ENCODE data around the gene TNNT1.
"Not testable (repeated sequence)": the region's sequence is repeated elsewhere in the genome, so short reads cannot be mapped to it uniquely, and the experiment has no call there.

The TNNT1 gene

DNA sequence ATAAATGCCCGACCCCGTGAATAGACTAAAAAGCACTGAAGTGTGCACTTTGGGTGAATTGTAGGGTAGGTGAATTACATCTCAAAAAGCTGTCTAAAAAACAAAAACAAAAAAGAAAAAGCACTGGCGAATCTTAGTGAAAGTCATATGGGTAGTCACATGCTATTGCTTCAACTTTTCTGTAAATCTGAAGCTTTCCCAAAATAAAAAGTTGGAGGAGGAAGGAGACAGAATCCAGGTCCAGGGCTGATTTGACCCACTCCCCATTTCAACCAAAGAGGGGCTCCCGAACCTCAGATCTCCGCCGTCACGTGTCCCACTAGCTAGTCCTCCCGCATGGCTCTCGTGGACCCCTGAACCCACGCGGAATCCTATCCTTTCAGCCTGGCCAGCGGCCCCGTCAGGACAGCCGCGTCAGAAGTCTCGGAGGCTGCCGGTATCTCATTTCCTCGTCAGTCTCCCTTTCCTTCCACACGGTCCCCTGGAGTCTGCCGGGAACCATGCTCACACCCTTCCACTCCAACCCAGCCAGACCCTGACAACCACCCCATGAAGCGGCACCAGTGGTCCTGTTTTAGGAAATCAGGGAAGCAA lies 37.7 kb downstream of the TNNT1 start:
- DNase-seq (ENCODE audit: low read depth in 1 of 2, low spot score in 1 of 2), result no peak

DNA sequence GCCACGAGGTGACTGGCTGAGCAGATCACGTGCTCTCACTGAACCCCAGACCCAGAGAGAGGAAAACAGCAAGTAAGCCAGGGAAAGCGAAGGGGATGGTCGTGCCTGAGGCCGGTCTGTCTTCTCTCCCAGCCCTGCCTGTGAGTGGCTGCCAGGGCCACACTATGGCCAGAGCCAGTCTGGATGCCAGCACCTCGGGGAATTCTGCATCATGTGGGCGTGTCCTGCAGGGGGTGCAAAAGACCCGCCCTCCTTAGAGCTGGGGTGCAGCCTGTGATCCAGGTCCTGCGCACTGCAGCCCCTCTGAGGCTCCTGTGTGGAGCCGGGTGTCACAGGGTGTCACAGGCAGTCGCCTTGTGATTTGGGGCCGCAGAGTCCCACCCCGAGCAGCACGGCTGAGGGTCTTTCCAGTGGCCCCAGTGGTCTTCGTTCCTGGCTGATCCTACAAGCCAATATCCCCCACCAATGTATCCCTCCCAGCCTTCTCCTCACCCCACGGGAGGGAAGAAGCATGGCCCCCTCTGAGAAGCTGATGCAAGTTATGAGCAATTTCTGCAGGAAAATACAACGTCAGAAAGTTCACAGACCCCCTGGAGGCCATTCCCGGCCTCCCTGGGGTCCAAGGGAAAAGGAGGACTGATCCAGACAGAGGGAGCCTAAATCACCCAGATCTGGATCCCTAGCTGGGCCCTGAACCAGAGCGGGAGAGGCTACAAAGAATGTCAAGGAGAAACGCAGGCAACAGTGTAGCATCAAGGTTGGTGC lies 39.3 kb downstream of the TNNT1 start:
- DNase-seq (ENCODE audit: low read depth in 1 of 2, low spot score in 1 of 2), result no peak

DNA sequence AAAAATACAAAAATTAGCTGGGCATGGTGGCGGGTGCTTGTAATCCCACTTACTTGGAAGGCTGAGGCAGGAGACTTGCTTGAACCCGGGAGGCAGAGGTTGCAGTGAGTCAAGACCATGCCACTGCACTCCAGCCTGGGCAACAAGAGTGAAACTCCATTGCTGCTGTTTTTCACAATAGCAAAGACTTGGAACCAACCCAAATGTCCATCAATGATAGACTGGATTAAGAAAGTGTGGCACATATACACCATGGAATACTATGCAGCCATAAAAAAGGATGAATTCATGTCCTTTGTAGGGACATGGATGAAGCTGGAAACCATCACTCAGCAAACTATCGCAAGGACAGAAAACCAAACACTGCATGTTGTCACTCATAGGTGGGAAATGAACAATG lies 41.8 kb downstream of the TNNT1 start:
- DNase-seq (ENCODE audit: low read depth in 1 of 2, low spot score in 1 of 2), result not testable (repeated sequence)

DNA sequence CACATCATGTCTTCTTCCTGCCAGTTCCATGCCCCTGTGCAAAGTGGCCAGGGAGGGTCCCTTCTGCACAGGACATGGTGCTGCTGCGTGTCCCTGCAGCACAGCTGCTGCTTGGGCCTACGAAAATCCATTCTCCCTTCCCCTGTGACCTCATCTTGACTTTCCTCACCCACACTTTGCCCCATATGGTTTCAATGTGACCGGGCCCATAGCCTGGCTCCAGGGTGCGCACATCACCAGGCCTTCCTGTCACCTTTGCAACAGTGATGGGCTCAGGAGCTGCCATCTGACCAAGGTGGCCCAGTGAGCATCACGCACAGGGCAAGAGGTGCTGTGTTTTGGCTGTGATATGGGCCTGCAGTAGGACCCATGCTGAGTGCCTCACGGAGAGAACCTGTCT lies 42.4 kb downstream of the TNNT1 start:
- no peak for DNase-seq (ENCODE audit: low read depth in 1 of 2, low spot score in 1 of 2)

DNA sequence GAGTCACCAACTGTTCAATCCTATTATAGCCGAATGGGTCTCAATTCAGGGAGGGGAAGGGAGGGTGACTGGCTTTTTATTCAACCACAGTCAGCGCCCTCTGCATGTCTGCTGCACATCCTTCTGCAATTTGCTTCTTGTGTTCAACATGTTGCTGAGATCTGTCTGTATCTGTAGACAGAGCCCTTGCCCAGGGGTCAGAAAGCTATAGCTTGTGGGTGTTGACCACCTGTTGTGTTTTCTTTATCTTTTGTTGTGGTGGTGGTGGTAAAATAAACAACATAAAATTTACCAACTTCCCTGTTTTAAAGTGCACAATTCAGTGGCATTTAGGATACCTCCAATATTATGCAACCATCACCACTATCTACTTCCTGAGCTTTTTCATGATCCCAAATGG lies 43.8 kb downstream of the TNNT1 start:
- DNase-seq (ENCODE audit: low read depth in 1 of 2, low spot score in 1 of 2), result no peak

DNA sequence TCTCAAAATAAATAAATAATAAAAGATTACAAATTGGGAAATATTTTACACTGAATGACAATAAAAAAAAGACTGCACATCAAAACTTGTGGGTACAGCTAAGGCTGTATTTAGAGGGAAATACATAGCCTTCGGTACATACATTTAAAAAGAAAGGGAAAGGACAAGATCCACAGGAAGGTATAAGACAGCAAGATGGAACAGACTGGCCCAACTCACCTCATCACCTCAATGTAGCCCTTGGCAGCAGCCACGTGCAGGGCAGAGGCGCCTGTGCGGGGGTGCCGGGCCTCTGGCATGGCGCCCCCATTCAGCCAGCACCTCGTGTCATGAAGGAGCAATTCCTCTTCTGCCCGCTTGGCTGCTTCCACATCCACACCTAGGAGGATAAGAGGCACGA lies 45.8 kb downstream of the TNNT1 start:
- DNase-seq (ENCODE audit: low read depth in 1 of 2, low spot score in 1 of 2), result no peak

DNA sequence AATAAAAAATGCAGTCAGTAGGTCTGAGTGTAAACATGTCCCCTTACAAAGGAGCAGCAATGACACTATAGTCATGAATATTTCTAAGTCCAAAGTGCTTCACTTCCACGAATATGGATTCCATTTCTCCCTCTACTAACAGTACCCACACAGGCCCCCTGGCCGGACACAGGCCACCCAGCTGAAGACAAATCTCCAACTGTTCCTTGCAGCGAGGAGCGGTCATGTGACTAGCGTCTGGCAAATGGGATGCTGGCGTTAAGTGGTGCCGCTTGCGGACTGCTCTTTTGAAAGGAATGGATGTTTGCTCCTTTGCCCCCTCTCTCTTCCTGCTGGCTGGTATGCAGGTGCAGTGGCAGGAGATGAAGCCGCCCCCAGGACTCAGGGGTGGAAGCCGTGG lies 47.7 kb downstream of the TNNT1 start:
- no peak for DNase-seq (ENCODE audit: low read depth in 1 of 2, low spot score in 1 of 2)

DNA sequence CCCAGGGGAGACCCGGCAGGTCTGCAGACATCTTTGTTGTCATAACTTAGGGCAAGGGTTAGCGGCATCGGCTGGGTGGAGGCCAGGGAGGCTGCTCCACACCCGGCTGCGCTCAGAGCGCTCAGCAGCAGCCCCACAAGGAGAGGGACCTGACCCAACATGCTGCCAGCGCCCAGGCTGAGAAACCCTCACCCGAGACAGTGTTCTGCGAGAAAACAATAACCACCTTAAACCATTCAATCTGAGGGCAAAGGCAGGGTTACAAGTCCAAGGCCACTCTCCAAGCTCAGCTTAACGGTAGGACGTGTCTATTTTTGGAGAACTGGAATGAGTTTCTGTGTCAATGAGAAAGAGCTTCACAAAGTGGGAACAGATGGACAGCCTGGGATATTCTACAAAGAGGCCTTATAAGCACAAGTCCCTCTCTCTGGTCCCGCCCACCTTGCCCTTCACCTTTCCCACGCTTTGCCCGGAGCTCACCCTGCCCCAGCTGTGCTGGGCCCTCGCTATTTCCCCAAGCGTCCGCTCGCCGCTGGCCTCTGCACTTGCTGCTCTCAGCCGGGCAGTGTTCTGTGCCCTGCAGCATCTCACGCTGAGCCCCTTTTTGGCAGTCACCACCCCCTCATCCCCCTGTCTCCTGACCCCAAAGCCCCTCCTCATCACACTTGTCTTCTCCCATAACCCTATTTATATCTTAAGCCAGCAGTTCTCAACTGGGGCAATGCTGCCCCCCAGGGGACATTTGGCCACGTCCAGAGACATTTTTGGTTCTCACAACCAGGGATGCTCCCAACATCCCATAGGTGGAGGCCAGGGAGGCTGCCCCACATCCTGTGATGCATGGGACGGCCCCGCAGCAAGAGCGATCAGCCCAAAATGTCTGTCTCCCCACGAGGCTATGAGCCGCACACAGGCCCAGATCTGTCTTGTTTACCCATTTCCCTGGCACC lies 49.2 kb downstream of the TNNT1 start:
- no peak for DNase-seq (ENCODE audit: low read depth in 1 of 2, low spot score in 1 of 2)

DNA sequence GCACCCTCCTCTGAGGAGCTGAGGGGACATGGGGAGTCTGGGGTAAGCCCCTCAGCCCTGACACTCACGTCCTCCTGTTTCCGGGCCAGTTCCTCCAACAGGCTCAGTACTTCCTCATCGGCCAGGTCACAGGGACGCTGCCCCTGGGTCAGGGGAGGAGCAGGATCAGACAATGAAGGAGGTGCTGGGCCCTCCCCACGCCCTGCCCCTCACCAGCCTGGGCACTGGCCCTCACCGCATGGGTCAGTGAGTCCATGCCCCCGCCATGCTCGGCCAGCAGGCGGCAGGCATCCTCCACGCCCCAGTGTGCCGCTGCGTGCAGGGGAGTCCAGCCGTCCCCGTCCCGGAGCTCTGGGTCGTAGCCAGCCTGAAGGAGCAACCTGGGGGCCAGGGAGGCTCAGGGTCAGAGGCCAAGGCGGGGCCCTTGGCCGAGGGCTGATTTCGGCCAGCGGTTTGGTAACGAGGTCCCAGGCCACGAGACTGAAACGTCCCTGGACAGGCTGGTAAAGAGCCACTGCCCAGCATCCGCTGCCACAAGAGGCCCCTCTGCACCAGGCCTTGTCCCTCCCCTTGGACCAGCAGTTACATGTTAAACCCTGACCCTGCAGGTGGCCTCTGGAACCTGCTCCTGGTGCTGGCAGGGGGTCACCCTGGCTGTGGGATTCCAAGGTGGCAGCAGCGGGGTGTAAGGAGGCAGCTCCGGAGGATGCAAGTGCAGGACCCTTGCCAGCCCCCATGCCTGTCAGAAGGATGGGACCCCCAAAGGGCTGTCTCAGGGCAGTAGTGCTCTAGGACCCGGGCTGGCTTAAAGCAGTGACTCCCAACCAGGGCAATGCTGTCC lies 50.1 kb downstream of the TNNT1 start:
- DNase-seq (ENCODE audit: low read depth in 1 of 2, low spot score in 1 of 2), result no peak

DNA sequence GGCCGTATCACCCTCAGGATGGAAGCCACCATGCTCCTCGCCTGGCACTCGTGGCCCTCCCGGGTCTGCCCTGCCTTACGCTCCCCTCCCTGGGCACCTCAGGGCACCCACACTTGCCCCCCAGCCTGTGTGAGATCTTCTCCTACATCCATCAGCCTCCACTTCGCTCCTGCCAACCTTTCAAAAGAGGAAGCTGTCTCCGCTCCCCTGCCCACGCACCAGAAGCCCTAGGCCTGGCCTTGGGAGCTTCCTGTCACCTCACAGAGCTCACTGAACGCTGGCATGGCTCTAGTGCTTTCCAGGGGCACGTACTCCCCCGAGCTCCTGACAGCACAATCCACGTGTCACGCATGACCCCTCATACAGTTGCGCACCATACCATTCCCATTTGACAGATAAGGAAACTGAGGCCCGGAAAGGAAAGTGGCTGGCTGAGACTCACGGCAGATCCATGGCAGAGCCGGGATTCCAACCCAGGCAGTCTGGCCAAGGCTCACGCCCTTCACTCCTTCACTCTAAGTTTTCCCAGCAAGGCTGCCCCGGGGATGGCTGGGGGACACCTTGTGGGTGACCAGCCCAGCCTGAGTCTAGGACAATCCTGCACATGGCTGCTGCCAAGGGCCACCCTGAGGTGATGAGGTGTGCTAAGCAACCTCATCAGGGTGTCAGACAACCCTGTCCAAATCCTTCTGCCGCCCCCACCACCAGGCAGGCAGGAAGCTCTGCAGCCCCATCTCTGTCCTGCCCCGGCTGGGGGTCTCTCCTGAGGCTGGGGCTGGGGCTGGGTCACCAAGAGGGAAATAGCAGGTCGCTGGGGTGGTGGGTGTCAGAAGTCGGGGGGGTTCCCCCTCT lies 50.9 kb downstream of the TNNT1 start:
- DNase-seq (ENCODE audit: low read depth in 1 of 2, low spot score in 1 of 2), result no peak

DNA sequence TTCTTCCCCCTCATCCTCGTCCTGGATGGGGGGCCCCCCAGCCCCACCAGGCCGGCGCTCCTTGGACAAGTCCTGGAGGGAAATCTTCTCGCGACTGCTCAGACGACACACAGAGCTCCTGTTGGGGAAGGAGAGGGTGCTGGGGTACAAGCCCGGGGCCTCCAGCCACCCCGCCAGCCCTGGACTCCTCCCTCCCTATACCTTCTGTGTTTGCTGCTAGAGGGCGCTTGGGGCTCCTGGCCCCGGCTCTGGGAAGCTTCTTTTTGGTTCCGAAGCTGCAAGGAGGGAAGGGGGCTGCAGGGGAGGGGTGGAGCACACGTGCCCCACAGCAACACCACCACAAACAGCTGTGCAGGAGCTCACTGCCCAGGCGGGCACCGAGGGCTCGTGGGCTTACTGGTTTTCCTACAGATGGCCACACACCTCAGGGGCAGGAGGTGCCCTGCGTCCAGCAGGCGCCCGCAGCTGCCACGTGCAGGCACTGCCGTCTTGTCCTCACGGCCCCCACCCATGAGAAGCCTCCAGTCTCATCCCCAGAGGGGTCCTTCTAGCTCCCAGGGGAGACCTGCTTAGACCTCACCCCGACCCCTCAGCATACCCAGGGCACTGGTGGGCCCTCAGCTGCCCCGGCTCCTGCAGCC lies 52.8 kb downstream of the TNNT1 start:
- DNase-seq (ENCODE audit: low read depth in 1 of 2, low spot score in 1 of 2), result no peak

DNA sequence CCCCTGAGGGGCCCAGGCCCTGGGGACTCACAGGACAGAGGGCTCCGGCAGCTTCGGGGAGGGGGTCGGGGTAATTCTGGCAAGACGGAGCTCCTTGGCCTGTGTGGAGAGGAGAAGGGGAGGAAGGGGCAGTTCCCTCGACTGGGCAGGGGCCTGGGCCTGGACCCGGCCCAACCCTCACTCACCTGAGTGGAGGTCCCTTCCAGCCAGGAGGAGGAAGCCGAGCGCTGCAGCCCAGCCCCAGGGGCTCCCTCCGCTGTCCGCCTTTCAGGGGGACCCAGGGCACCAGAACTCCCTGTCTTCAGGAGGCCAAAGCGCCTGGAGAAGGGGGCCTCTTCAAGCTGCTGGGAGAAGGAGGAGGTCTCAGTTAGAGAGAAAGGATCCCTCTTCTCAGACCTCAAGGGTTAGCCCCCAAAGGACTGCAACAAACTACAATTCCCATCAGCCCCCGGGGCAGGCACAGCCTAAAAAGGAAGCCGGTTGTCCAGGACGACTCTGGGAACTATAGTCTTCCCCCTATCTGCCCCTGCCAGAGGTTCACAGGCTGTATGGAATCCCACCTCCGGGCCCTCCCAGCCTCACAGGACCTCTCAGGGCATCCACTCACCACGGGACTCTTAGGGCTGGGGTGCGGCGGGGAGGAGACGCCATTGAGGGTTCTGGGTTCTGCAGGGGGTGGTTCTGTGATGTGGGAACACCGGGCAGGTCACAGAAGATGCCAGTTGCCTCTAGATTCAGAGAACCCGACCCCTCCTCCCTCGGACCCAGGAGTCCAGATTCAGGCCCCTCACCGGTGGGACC lies 53.5 kb downstream of the TNNT1 start:
- DNase-seq (ENCODE audit: low read depth in 1 of 2, low spot score in 1 of 2), result no peak

DNA sequence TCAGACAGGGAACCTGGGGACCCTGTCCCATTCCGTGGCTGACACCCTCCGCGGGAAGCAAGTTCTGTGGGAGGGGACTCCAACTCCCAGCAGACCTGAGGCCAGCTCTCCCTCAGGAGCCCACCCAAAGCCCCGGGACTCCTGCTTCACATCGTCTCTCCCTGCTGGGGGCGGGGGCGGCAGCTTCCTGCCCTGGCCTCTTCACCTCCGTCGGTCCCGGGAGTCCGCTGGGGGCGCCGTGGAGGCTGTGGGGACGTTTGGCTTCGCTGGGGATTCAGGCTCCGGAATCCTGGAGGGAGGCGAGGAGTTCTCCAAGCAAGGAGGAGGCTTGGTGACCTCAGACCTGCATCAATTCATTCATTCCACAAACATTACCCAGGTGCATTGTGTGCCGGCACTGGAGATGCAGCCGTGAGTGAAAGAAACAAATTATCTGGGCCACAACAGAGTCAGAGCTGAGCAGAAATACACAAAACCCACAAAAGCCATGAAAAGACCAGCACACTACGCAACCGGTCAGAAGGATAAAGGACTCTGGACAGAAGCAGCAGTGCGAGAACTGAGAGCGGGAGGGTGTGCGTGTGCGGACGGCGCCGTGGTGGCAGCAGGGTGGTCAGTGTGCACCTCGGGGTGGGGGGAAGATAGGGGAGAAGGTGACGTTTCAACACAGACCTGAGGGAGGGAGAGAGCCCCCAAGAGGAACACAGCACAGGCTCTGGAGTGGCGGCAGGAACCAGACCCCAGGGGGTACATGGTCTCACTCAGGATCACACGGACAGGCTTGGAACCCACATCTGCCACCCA lies 54.3 kb downstream of the TNNT1 start:
- DNase-seq (ENCODE audit: low read depth in 1 of 2, low spot score in 1 of 2), result no peak

DNA sequence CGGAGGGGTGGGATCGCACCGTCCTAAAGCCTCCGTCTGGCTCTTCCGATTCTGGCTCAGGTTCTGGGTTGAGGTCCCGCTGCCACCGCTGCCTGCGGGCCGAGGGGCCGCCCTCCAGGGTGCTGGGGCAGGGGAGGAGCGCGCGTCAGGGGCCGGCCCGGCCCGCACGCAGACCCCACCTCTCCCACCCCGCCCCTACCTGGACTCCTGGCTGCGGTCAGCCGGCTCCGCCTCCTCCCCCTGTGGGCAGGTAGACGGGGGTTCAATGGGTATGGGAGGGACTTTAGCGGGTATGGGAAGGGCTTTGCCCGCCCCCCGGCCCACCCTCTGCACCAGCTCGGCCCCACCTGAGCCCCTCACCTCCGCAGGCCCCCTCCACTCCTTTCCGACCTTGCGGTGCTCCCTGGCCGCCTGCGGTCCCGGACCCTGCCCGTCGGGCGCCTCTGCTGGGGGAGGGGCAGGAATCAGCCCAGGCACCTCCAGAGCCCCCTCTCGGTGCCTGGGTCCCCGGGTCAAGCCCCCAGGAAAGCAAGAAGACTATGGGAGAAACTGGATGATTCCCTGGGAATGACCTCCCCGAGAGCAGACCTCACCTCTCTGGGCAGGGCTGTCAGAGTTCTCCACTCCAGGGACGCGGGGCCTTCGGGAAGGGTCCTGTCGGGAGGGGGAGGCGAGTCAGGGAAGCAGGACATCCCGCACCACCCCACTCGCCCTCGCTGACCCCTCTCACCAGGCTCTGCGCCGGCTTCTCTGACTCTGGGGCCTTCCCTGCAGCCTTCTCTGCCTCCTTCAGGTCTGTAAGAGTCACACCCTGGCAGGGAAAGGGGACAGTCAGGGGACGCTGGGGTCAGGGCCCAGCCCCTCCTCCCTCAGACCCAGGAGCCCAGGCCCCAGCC lies 56.3 kb downstream of the TNNT1 start:
- no peak for DNase-seq (ENCODE audit: low read depth in 1 of 2, low spot score in 1 of 2)

DNA sequence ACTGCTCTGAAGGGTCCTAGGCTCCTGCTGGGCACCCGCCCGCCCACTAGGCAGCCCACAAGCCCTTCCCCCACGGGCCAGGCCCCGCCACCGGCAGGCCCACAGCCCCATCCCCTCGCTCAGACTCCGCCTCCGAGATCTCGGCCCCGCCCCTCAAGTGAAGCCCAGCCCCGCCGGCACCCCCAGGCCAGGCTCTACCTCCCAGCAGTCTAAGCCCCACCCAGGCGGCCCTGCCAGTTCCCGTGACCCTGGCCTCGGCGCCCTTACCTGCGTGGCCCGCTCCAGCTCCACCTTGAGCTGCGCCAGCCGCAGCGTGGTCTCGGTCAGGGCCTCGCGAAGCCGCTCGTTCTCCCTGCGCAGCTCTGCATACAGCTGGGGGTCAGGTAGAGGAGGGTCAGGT lies 57.1 kb downstream of the TNNT1 start:
- DNase-seq (ENCODE audit: low read depth in 1 of 2, low spot score in 1 of 2), result no peak

DNA sequence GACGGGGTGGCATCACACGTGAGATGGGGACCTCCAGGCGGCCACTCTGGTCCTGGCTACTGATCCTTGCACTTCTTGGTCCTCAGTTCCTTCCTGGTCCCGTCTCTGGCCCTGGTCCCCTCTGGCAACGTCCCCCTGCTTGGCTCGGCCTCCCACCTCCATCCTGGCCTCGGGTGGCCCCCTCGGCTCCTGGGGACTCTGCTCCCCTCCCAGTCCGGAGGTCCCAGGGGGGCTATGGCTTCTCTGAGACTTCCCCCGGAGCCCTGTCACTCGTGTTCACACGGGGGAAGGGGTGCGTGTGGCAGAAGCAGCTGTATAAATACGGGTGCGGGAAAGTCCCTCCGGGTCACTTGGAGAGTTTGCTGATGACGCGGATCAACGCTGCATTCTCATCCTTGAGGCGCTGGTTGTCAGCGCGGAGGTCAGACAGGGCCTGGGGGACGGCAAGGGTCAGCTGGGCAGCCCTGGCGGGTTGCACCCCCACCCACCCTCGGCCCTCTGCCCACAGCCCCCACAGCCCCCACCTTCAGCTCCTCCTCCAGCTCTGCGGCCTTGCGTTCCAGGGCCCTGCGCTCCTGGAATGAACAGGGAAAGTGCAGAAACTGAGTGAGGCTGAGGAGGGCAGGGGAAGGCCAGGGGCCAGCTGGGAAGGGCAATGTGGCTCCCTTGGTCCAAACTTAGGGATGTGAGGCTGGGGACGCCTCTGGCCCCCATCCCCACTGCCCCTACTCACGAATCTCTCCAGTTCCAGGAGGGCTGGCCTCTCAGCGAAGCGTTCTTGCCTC lies 57.7 kb downstream of the TNNT1 start:
- DNase-seq (ENCODE audit: low read depth in 1 of 2, low spot score in 1 of 2), result no peak

All from activated CD4-positive, alpha-beta T cell treated with anti-CD3 and anti-CD28 coated beads, Interleukin-2, amount 50 U/mL, for 24 hours (primary cell).